Measurements from ENCODE around the gene VPS37D.
A peak's percentile ranks its signal among the peaks of the same experiment; 100 is the strongest.
"Not testable (repeated sequence)": the region's sequence is repeated elsewhere in the genome, so short reads cannot be mapped to it uniquely, and the experiment has no call there.

The VPS37D gene

GRCh38 chr7:73667344-73668102 is at the start of gene VPS37D:
VPS37D (plus strand) TSS chr7:73667831; CDS start chr7:73667959, 128 bp downstream.
- Mint-ChIP-seq H3K4me1 (ENCODE audit: low read depth) (peaks cover 10% of the 10 kb centered on the region), H3K27ac (no peak within 1 kb of the TSS)

GRCh38 chr7:73618538-73618937 is 49.1 kb upstream of the VPS37D start:
- H3K4me3 Mint-ChIP-seq: no peak overlapping the region
- no peak overlapping the region for H3K27ac Mint-ChIP-seq

More at GRCh38 chr7:73667344-73668102, at the start of gene VPS37D:
- Mint-ChIP-seq H3K36me3 (no peaks in the 10 kb centered on the region), H3K4me3 (peak within 1 kb of the TSS; percentile 73), H3K27me3 (peaks cover 16% of the 10 kb centered on the region), H3K9me3 (ENCODE audit: low read depth) (peaks cover 5% of the 10 kb centered on the region)

GRCh38 chr7:73619394-73619793 is 48.2 kb upstream of the VPS37D start:
- H3K4me3 Mint-ChIP-seq; H3K27ac Mint-ChIP-seq; H3K27me3 Mint-ChIP-seq; H3K36me3 Mint-ChIP-seq; H3K9me3 Mint-ChIP-seq (ENCODE audit: low read depth); H3K4me1 Mint-ChIP-seq (ENCODE audit: low read depth): not testable (repeated sequence)

More at GRCh38 chr7:73618538-73618937, 49.1 kb upstream of the VPS37D start:
- Mint-ChIP-seq H3K27me3 (peaks cover 4% of the 10 kb centered on the region), H3K36me3 (no peaks in the 10 kb centered on the region), H3K4me1 (ENCODE audit: low read depth) (peaks cover 2% of the 10 kb centered on the region), H3K9me3 (ENCODE audit: low read depth) (no peaks in the 10 kb centered on the region)

GRCh38 chr7:73621168-73622063 is 46.2 kb upstream of the VPS37D start:
- H3K27me3 Mint-ChIP-seq: peaks cover 7% of the 10 kb centered on the region
- peaks cover 7% of the 10 kb centered on the region for H3K4me1 Mint-ChIP-seq (ENCODE audit: low read depth)

GRCh38 chr7:73622527-73622908 is 45.1 kb upstream of the VPS37D start:
- H3K36me3 Mint-ChIP-seq: no peaks in the 10 kb centered on the region
- H3K4me3 Mint-ChIP-seq: peak overlapping the region; percentile 7
- H3K27ac Mint-ChIP-seq: no peak overlapping the region
- H3K4me1 Mint-ChIP-seq (ENCODE audit: low read depth): peaks cover 7% of the 10 kb centered on the region
- no peaks in the 10 kb centered on the region for H3K9me3 Mint-ChIP-seq (ENCODE audit: low read depth)
- H3K27me3 Mint-ChIP-seq: peaks cover 11% of the 10 kb centered on the region

More at GRCh38 chr7:73621168-73622063, 46.2 kb upstream of the VPS37D start:
- no peak overlapping the region for H3K4me3 Mint-ChIP-seq
- no peaks in the 10 kb centered on the region for H3K36me3 Mint-ChIP-seq
- no peak overlapping the region for H3K27ac Mint-ChIP-seq
- no peaks in the 10 kb centered on the region for H3K9me3 Mint-ChIP-seq (ENCODE audit: low read depth)

- H3K4me1 Mint-ChIP-seq (ENCODE audit: low read depth): peaks cover 7% of the 10 kb centered on the region
- H3K27me3 Mint-ChIP-seq: peaks cover 16% of the 10 kb centered on the region
- no peak overlapping the region for H3K27ac Mint-ChIP-seq
- no peaks in the 10 kb centered on the region for H3K36me3 Mint-ChIP-seq
- H3K9me3 Mint-ChIP-seq (ENCODE audit: low read depth): no peaks in the 10 kb centered on the region
- H3K4me3 Mint-ChIP-seq: peak overlapping the region; percentile 62
These were observed 44.5 kb upstream of the VPS37D start for GRCh38 chr7:73622909-73623797.

- Mint-ChIP-seq H3K27me3 (peaks cover 19% of the 10 kb centered on the region), H3K4me3 (peak within 1 kb of the TSS; percentile 62), H3K36me3 (no peaks in the 10 kb centered on the region), H3K4me1 (ENCODE audit: low read depth) (peaks cover 7% of the 10 kb centered on the region), H3K9me3 (ENCODE audit: low read depth) (no peaks in the 10 kb centered on the region), H3K27ac (no peak within 1 kb of the TSS)
These were observed 43.6 kb upstream of the VPS37D start, which contains the start of gene MLXIPL for GRCh38 chr7:73623798-73624668. MLXIPL (minus strand) TSS chr7:73624522; CDS start chr7:73624492, 30 bp downstream.

GRCh38 chr7:73624669-73625001 is 43.0 kb upstream of the VPS37D start:
- H3K27me3 Mint-ChIP-seq: peaks cover 22% of the 10 kb centered on the region
- H3K36me3 Mint-ChIP-seq: no peaks in the 10 kb centered on the region
- no peaks in the 10 kb centered on the region for H3K9me3 Mint-ChIP-seq (ENCODE audit: low read depth)
- no peak overlapping the region for H3K4me3 Mint-ChIP-seq
- H3K27ac Mint-ChIP-seq: no peak overlapping the region
- peaks cover 7% of the 10 kb centered on the region for H3K4me1 Mint-ChIP-seq (ENCODE audit: low read depth)

GRCh38 chr7:73625276-73625675 is 42.4 kb upstream of the VPS37D start:
- H3K4me3 Mint-ChIP-seq: no peak overlapping the region
- no peaks in the 10 kb centered on the region for H3K36me3 Mint-ChIP-seq

GRCh38 chr7:73626814-73627213 is 40.8 kb upstream of the VPS37D start:
- Mint-ChIP-seq H3K36me3 (no peaks in the 10 kb centered on the region), H3K4me3 (no peak overlapping the region), H3K4me1 (ENCODE audit: low read depth) (peaks cover 7% of the 10 kb centered on the region), H3K9me3 (ENCODE audit: low read depth) (no peaks in the 10 kb centered on the region), H3K27me3 (peaks cover 25% of the 10 kb centered on the region), H3K27ac (no peak overlapping the region)

More at GRCh38 chr7:73625276-73625675, 42.4 kb upstream of the VPS37D start:
- Mint-ChIP-seq H3K9me3 (ENCODE audit: low read depth) (no peaks in the 10 kb centered on the region), H3K4me1 (ENCODE audit: low read depth) (peaks cover 7% of the 10 kb centered on the region), H3K27me3 (peaks cover 22% of the 10 kb centered on the region), H3K27ac (no peak overlapping the region)

- H3K4me1 Mint-ChIP-seq (ENCODE audit: low read depth): peaks cover 5% of the 10 kb centered on the region
- peaks cover 28% of the 10 kb centered on the region for H3K27me3 Mint-ChIP-seq
- no peaks in the 10 kb centered on the region for H3K36me3 Mint-ChIP-seq
- H3K4me3 Mint-ChIP-seq: no peak overlapping the region
- H3K27ac Mint-ChIP-seq: no peak overlapping the region
- H3K9me3 Mint-ChIP-seq (ENCODE audit: low read depth): no peaks in the 10 kb centered on the region
These were observed 39.1 kb upstream of the VPS37D start for GRCh38 chr7:73628504-73628903.

- H3K4me1 Mint-ChIP-seq (ENCODE audit: low read depth): peaks cover 2% of the 10 kb centered on the region
- H3K27me3 Mint-ChIP-seq: peaks cover 26% of the 10 kb centered on the region
- H3K9me3 Mint-ChIP-seq (ENCODE audit: low read depth): no peaks in the 10 kb centered on the region
- H3K27ac Mint-ChIP-seq: no peak overlapping the region
- H3K4me3 Mint-ChIP-seq: no peak overlapping the region
- H3K36me3 Mint-ChIP-seq: no peaks in the 10 kb centered on the region
These were observed 36.1 kb upstream of the VPS37D start for GRCh38 chr7:73631558-73631957.

GRCh38 chr7:73633323-73633722 is 34.3 kb upstream of the VPS37D start:
- Mint-ChIP-seq H3K4me1 (ENCODE audit: low read depth) (peaks cover 2% of the 10 kb centered on the region), H3K27me3 (peaks cover 19% of the 10 kb centered on the region)

GRCh38 chr7:73633844-73634243 is 33.8 kb upstream of the VPS37D start:
- no peak overlapping the region for H3K27ac Mint-ChIP-seq
- H3K27me3 Mint-ChIP-seq: peaks cover 15% of the 10 kb centered on the region
- H3K4me1 Mint-ChIP-seq (ENCODE audit: low read depth): peaks cover 2% of the 10 kb centered on the region

More at GRCh38 chr7:73633323-73633722, 34.3 kb upstream of the VPS37D start:
- Mint-ChIP-seq H3K27ac (no peak overlapping the region), H3K9me3 (ENCODE audit: low read depth) (no peaks in the 10 kb centered on the region), H3K4me3 (no peak overlapping the region), H3K36me3 (no peaks in the 10 kb centered on the region)

More at GRCh38 chr7:73633844-73634243, 33.8 kb upstream of the VPS37D start:
- Mint-ChIP-seq H3K36me3 (no peaks in the 10 kb centered on the region), H3K9me3 (ENCODE audit: low read depth) (no peaks in the 10 kb centered on the region), H3K4me3 (no peak overlapping the region)

Measured in activated naive CD8-positive, alpha-beta T cell (primary cell).